ENCODE data around the gene RPA1.

RPA1 gene

DNA sequence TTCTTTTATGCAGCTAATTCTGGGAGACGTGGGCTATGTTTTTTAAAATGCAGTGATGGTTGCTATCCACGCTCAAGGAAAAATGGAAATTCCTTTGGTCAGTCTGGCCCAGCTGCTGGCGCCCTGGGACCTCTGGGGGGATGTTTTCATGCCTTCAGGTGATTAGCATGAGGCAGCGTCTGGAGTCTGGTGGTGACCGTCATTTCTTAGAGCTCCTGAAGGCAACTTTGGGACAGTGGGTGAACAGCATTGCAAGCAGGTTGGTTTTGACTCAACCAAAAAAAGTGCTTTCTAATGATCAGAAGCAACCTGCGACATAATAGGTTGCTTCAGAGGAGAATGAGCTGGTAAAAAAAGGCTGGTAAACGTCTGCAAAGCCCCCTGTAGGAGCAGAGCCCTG, 82.3 kb downstream of the RPA1 start:
- DNase-seq = no peak

DNA sequence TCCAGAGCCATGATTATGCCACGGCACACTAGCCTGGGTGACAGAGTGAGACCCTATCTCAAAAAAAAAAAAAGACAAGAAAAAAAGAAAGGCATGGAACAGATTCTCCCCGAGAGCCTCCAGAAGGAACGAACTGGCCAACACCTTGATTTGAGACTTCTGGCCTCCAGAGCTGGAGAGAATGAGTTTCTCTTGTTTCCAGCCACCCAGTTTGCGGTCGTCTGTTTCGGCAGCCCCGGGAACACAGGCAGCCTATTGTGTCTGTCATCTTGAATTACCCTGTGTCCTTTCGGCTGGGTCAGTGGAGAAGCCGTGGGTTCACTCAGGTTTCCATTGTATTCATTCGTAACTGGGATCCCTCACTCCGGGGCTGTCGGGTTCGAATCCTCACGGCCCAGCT, 83.9 kb downstream of the RPA1 start:
- no peak for DNase-seq

DNA sequence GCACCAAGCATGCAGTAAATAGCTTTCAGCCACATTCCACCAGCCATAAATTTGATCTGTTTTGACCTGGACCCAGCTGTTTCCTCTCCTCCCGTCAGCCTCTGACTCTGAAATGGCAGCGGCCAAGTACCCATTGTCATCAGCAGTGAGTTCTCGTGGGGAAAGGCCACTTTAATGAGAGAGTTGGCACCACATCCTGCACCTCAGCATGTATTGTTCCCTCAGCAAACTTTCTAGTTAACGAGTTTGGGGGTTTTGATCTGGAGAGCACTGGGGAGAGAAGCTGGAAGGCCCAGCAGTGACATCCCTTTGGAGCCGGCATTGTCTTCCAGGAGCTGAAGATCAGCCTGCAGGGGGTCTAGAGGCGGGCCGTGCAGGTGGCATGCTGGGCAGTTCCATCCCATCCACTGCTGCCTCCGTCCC, 84.9 kb downstream of the RPA1 start:
- no peak for DNase-seq

DNA sequence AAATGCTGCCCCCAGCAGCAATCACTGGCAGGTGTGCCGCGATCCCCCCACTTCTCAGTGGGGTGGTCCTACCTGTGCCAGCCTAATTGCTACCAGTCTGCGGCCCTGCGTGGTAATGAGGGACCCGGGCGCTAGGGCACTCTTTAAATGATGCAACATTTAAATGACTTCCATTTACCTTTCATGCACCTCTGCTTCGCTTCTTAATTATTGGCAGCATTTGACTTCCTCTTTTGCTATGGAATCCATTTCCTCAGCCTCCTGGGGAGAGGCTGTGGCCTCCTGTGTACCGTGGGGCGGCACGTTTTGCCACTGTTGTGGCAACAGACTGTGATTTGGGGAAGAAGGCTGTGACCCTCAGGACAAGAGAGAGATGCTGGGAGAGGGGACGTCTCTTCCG, 86.1 kb downstream of the RPA1 start:
- no peak for DNase-seq

GRCh38 chr17:1916316-1916715, 86.5 kb downstream of the RPA1 start:
- DNase-seq = no peak

DNA sequence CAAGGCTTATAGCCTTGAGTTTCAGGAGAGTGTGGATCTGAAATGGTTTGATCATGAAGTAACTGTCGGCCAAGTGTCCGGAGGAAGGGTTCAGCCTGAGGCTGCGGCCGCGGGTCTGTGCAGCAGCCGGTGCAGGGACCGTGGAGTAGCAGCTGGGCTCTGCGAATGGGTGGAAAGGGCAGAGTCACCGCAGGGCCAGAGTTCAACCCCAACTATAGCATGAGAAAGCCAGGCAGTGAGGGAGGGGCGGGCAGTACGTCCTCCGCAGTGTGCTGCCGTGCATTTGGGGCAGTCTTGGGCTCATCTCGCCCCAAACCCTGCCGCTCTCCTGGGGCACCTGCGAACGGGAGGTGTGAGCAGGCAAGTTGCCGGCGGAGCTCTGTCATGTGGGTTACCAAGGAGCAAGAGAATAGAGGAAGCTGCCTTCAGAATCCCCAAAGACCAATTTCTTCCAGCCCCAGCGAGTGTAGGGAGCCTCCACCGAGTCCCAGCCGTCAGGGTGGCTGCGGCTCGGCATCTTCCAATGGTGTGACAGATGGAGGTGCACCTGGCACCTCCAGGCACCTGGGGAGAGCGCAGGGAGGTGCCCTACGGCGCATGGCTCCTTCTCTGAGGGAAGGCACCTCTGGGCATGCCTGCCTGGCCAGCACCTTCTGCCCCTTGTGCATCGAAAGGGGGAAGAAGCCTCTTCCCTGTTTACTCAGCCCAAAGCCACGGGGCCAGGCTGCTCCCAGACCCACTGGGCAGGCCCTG, 87.3 kb downstream of the RPA1 start:
- no peak for DNase-seq

GRCh38 chr17:1918346-1919162, 88.7 kb downstream of the RPA1 start:
- DNase-seq = no peak

DNA sequence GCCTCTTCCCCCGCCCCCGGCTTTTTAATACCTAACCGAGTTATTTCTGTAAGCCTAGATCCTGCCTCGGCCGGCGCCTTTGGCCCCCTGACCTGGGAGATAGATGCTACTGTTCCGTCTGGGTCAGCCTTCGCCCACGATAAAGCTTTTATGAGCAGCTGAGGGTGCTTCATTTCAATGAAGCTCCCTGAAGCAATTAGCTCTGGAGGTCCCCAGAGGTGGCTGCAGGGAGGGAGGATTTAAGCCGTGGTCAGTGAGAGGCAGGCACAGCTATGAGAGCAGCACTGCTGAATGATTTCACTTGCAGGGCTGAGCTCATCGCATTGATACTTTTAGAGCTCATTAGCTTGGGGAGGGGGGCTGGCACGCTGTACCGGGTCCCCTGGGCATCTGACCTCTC, 89.4 kb downstream of the RPA1 start:
- DNase-seq = no peak

DNA sequence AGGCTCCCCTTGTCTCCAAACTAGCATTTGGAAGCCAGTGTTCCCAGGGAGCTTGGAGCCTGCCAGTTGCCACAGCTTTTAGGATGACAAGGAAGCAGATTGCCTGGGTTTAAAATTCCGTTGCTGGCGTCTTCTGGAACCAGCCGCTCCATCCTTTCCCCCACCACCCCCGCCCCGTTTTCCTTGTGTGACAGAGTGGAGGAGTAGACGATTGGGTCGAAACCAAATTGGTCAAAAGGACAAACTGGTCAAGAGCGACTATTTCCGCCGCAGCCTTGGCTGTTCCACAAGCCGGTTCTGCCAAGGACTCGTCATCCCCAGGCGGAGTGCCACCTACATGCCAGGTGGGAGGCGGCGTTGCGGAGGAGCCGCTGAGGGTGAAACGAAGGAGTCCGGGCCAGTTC, 91.1 kb downstream of the RPA1 start:
- no peak for DNase-seq

GRCh38 chr17:1928976-1929375, 99.2 kb downstream of the RPA1 start:
- no peak for DNase-seq

- no peak for DNase-seq
These were observed 100.5 kb downstream of the RPA1 start for GRCh38 chr17:1930337-1930645.

DNA sequence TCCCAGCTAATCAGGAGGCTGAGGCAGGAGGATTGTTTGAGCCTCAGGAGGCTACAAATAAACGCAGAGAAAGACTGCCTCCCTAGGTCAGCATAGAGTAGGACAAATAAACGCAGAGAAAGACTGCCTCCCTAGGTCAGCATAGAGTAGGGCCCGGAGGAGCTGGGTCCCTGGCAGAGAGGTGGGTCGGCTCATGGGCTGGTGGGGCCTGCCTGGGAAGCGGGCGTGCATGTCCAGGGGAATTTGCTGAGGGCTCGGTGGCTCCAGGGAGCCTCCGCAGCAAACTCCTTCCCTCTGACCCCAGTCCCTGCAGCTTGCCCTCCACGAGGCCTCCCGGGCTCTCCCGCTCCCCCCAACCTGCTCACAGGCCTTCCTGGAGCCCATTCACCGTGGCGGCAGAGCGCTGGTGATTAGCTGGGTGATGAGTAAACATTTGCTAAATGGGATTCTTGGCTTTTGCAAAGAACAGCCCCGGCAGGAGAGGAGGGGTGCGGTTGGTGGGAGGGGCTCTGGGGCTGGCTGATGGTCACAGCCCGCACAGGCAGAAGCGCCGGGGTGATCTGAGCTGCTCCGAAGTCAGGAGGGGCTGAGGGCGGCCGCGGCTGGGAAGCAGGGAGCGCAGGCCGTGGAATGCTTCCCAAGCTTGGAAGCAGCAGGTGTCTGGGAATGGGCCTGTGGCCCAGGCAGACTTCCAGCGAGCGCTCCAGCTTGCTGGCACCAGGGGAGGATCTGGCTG, 102.2 kb downstream of the RPA1 start:
- DNase-seq = no peak

GRCh38 chr17:1933875-1934715, 104.3 kb downstream of the RPA1 start:
- no peak for DNase-seq

GRCh38 chr17:1934901-1935300, 105.1 kb downstream of the RPA1 start:
- no peak for DNase-seq

DNA sequence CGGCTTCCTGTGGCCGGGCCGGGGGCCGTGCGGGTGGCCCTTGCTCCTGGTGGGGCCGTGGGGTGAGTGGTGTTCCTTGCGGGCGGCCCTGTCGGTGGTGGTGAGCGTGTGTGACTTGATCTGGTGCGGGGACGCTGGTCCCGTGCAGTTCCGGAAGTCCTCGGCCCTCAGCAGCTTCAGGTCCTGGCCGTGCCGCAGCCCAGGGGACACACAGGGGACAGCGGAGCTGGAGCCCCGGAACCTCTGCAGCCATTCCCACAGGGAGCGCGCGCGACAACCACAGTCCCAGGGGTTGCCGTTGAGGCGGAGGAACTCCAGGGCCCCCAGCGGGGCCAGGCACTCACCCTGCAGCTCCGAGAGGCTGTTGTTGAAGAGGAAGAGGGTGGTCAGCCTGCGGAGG, 107.0 kb downstream of the RPA1 start:
- no peak for DNase-seq

DNA sequence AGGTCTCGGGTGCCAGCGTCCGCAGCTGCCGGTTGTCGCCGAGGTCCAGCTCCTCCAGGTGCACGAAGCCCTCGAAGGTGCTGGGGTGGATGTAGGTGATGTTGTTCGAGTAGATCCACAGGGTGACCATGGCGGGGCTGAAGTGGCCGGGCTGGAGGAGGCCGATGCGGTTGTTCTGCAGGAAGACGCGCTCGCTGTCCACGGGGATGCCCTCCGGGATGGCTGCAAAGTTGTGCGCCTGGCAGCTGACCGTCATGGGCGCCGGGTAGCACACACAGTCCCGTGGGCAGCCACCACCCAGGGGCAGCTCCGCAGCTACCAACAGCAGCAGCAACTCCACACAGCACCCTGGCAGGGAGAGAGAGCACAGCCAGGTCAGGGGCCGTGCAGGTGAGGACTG, 107.7 kb downstream of the RPA1 start:
- no peak for DNase-seq

DNA sequence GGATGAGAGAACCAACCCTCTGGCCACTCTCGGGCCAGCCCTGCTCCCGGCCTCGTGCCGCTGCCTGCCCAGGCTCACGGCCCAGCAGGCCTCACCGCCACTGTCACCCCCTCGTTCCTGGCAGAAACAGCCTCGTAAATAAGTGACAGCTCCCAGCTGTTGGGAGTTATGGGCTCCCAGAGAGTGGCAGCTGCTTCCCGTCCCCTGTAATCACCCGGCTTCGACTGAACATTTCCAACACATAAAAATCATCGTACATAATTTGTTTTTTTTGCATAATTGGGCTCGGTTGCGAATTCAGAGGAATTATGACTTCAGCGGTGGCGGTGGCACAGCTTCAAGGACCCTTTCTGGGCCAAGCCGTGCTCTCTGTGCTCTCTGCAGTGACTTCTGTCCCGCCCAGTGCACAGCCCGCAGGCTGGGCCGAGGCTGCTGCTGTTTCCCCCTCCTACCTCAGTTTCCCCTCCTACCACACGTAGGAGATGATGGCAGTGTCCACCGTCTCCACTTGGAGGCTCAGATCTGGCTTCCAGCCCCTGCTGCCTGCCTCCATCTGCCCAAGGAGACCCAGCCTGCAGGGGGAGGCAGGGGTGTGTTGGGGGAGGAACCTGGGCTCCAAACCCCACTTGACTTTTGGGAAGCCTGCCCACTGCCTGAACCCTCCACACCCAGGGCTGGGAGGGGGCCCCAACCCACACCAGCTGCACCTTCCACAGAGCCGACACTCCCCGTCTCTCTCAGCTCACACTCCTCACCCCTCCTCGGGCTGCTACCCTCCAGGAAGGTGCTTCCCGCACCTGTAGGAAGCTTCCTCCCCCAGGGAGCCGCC, 110.4 kb downstream of the RPA1 start:
- DNase-seq = no peak

GRCh38 chr17:1940810-1941185, 111.0 kb downstream of the RPA1 start:
- no peak for DNase-seq

GRCh38 chr17:1941272-1942065, 111.7 kb downstream of the RPA1 start:
- no peak for DNase-seq

DNA sequence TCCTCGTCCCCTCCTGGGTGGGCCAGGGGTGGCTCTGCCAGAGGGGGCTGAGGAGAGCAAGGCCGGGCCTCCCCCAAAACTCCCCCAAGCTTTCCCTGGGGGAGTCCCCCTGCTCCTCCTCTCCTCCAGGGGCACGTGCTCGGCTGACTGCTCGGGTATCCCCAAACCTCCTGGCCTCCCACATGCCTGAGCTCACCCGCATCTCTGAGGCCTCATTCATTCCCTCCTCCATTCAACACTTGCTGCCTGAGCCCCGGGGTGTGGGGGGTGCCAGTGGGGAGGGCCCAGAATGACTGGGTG, 112.2 kb downstream of the RPA1 start:
- DNase-seq = no peak

GRCh38 chr17:1942666-1943435, 113.0 kb downstream of the RPA1 start:
- no peak for DNase-seq
